ENCODE data around the gene GPR17. TPM values are rescaled to one million over a fixed set of nuclear protein-coding genes. Genes with fewer than 3 reads are reported as not detected.

GPR17 gene
- total and polyA plus RNA-seq, 2 donors (not counting 1 experiment from before 2014, with no cell fraction given), result 0.06 TPM; not detected in 1

DNA sequence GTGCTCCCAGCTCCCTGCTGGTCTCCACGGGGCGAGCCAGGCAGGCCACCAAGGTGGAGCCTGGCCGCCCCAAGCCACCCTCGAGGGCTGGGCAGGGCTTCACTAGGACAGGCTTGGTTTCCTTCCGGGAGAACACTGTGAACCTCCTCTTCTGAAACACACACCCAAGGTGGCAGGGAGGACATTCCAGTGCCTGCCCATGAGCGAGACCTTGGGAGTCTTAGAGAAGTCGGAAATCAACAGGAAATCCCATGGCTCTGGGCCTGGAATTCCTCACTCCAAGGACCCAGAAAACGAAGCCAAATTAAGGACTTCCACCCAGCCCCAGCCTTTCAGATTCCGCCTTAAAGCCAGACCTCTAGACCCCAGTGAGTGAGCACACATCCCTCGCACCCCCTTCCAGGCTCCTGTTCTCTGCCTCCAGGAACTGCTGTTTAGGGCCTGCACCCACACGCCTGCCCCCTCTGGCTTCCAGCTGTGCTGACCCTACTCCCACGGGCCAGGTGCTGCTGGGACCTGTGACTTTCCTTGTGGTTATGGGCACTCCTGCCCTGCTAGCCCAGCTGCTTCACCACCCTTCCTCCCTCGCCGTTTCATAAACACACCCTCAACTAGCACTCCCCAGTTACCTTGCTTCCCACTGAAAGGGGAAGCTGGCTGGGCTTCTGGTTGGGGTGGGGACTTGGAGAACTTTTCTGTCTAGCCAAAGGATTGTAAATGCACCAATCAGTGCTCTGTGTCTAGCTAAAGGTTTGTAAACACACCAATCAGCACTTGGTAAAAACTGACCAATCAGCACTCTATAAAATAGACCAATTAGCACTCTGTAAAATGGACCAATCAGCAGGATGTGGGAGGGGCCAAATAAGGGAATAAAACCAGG lies 13.7 kb downstream of the GPR17 start:
- Histone ChIP-seq H3K9me3 (ENCODE audit: control extremely low read depth in 1 of 3, control insufficient read depth in 2 of 3, insufficient read depth in 1 of 3, low read length in 2 of 3) (peaks cover 0 to 18% (median 0%) of the 10 kb centered on the region in 3 donors), H3K9ac (ENCODE audit: low read length) (no peak overlapping the region), H3K79me2 (ENCODE audit: control insufficient read depth, insufficient read depth, low read length) (no peaks in the 10 kb centered on the region), H4K20me1 (ENCODE audit: control insufficient read depth, insufficient read depth, low read length, poor library complexity, severe bottlenecking) (no peaks in the 10 kb centered on the region), H3K27ac (ENCODE audit: low read length in 2 of 2) (no peak overlapping the region), H3K36me3 (replicated peaks in 1 of 2; ENCODE audit: control extremely low read depth in 1 of 2, control insufficient read depth in 1 of 2, extremely low read depth in 1 of 2, insufficient read depth in 2 of 2, low read length in 1 of 2) (no peaks in the 10 kb centered on the region), H3K4me2 (replicated peaks; ENCODE audit: low read depth, low read length, poor library complexity, severe bottlenecking) (no peak overlapping the region), H3K27me3 (replicated peaks in 1 of 4; ENCODE audit: control extremely low read depth in 1 of 4, control insufficient read depth in 3 of 4, insufficient read depth in 4 of 4, low read length in 3 of 4) (peaks cover 0 to 24% (median 11%) of the 10 kb centered on the region in 4 experiments), H3K4me3 (ENCODE audit: control extremely low read depth in 1 of 5, extremely low read depth in 1 of 5, insufficient read depth in 1 of 5, low read depth in 2 of 5, low read length in 4 of 5) (no peak overlapping the region), H2AFZ (ENCODE audit: insufficient read depth, low read depth, low read length, poor library complexity, severe bottlenecking) (no peak overlapping the region), H3K4me1 (ENCODE audit: control insufficient read depth in 2 of 2, insufficient read depth in 2 of 2, low read length in 2 of 2) (peaks cover 0 to 10% of the 10 kb centered on the region in 2 donors)
- no peak overlapping the region for H3K4me3 Mint-ChIP-seq
- H3K27me3 Mint-ChIP-seq, result peaks cover 26% of the 10 kb centered on the region
- peaks cover 9% of the 10 kb centered on the region for H3K4me1 Mint-ChIP-seq
- DNase-seq (no peak), ATAC-seq (ENCODE audit: low read depth) (no peak)
- ChIA-PET CTCF (interaction anchor here (1.4 kb wide), 1 partner anchor 68 kb away, joined by 5 read pairs; no protein-coding TSS in a partner anchor), POLR2A (interaction anchor here (0.7 kb wide), 1 partner anchor 45 kb away, joined by 3 read pairs; no protein-coding TSS in a partner anchor)
- intact Hi-C loops (cut with micrococcal nuclease), result no loop called here
- no peaks in the 10 kb centered on the region for H3K9me3 Mint-ChIP-seq (ENCODE audit: insufficient read depth)
- H3K27ac Mint-ChIP-seq, result no peak overlapping the region
- 79% methylated on average over 12 of the region's 14 CpGs for WGBS (ENCODE audit: insufficient coverage)
- TF ChIP-seq EZH2 (IDR thresholded peaks at IDR 0.05; ENCODE audit: borderline replicate concordance, insufficient read depth, low read depth, low read length, poor library complexity, severe bottlenecking) (no peak), CTCF (IDR thresholded peaks at IDR 0.05) (no peak)

DNA sequence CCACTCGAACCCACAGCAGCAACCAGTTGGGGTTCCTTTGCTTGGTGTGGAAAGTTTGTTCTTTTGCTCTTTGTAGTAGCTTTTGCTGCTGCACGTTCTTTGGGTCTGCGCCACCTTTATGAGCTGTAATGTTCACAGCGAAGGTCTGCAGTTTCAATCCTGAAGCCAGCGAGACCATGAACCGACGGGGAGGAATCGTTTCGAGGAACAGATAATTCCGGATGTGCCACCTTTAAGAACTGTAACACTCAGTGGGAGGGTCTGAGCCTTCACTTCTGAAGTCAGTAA lies 14.3 kb downstream of the GPR17 start:
- peaks cover 0 to 10% of the 10 kb centered on the region in 2 donors for H3K4me1 ChIP-seq (ENCODE audit: control insufficient read depth in 2 of 2, insufficient read depth in 2 of 2, low read length in 2 of 2)
- TF ChIP-seq EZH2 (IDR thresholded peaks at IDR 0.05; ENCODE audit: borderline replicate concordance, insufficient read depth, low read depth, low read length, poor library complexity, severe bottlenecking) (no peak), CTCF (IDR thresholded peaks at IDR 0.05) (no peak)
- H3K4me3 ChIP-seq (ENCODE audit: control extremely low read depth in 1 of 5, extremely low read depth in 1 of 5, insufficient read depth in 1 of 5, low read depth in 2 of 5, low read length in 4 of 5), result no peak overlapping the region
- peaks cover 9% of the 10 kb centered on the region for H3K4me1 Mint-ChIP-seq
- no peaks in the 10 kb centered on the region for H4K20me1 ChIP-seq (ENCODE audit: control insufficient read depth, insufficient read depth, low read length, poor library complexity, severe bottlenecking)
- ChIA-PET CTCF (interaction anchor here (1.4 kb wide), 1 partner anchor 69 kb away, joined by 5 read pairs; no protein-coding TSS in a partner anchor), POLR2A (interaction anchor here (0.7 kb wide), 1 partner anchor 44 kb away, joined by 3 read pairs; no protein-coding TSS in a partner anchor)
- H2AFZ ChIP-seq (ENCODE audit: insufficient read depth, low read depth, low read length, poor library complexity, severe bottlenecking), result no peak overlapping the region
- H3K9ac ChIP-seq (ENCODE audit: low read length), result no peak overlapping the region
- no peaks in the 10 kb centered on the region for H3K79me2 ChIP-seq (ENCODE audit: control insufficient read depth, insufficient read depth, low read length)
- no peak overlapping the region for H3K4me2 ChIP-seq (replicated peaks; ENCODE audit: low read depth, low read length, poor library complexity, severe bottlenecking)
- H3K9me3 ChIP-seq (ENCODE audit: control extremely low read depth in 1 of 3, control insufficient read depth in 2 of 3, insufficient read depth in 1 of 3, low read length in 2 of 3), result peaks cover 0 to 20% (median 0%) of the 10 kb centered on the region in 3 donors
- H3K36me3 ChIP-seq (replicated peaks in 1 of 2; ENCODE audit: control extremely low read depth in 1 of 2, control insufficient read depth in 1 of 2, extremely low read depth in 1 of 2, insufficient read depth in 2 of 2, low read length in 1 of 2), result no peaks in the 10 kb centered on the region
- H3K9me3 Mint-ChIP-seq (ENCODE audit: insufficient read depth), result no peaks in the 10 kb centered on the region
- peaks cover 31% of the 10 kb centered on the region for H3K27me3 Mint-ChIP-seq
- DNase-seq (no peak), ATAC-seq (ENCODE audit: low read depth) (no peak)
- H3K4me3 Mint-ChIP-seq, result no peak overlapping the region
- H3K27me3 ChIP-seq (replicated peaks in 1 of 4; ENCODE audit: control extremely low read depth in 1 of 4, control insufficient read depth in 3 of 4, insufficient read depth in 4 of 4, low read length in 3 of 4), result peaks cover 0 to 30% (median 14%) of the 10 kb centered on the region in 4 experiments
- H3K27ac ChIP-seq (ENCODE audit: low read length in 2 of 2), result no peak overlapping the region
- WGBS (ENCODE audit: insufficient coverage), result 95% methylated on average over 10 of the region's 10 CpGs
- no peak overlapping the region for H3K27ac Mint-ChIP-seq
- intact Hi-C loops (cut with micrococcal nuclease), result no loop called here

Data from B cell (primary cell).